GM12878 (cell line): ENCODE results near the gene MMP14. TPM values are rescaled to one million over a fixed set of nuclear protein-coding genes. Genes with fewer than 3 reads are reported as not detected.

ENCODE experiments used
- ATAC-seq: fragments of 200-7000 bp; cut with Tn5 transposase; 3 replicates; pipeline ENCODE4 v1.9.1; 2020; ENCODE audit warnings: mild to moderate bottlenecking, moderate library complexity
- BruUV-seq: library from RNA; stranded (reverse); fragments of 400-500 nt; replicated peaks from 2 replicates; lab custom pipeline; 2021; lab: Mats Ljungman, UMichigan
- CTCF ChIA-PET: fragments of 300-600 bp; sonication (Branson Sonifier 250); formaldehyde crosslinking; extraction: SDS; loops from one replicate; lab custom pipeline; 2021; ENCODE audit warnings: inconsistent platforms; lab: Yijun Ruan, JAX
- POLR2A ChIA-PET: fragments of 350-600 bp; formaldehyde crosslinking; extraction: SDS; loops from one replicate; lab custom pipeline; 2021; ENCODE audit warnings: inconsistent platforms; lab: Charles Lee
- RAD21 ChIA-PET: fragments of 300-600 bp; sonication (Branson Sonifier 250); formaldehyde crosslinking; loops from one replicate; lab custom pipeline; 2023; ENCODE audit warnings: antibody characterized with exemption; ENCODE audit not compliant: unreplicated experiment; lab: Charles Lee
- SMC1A ChIA-PET: fragments of 300-600 bp; sonication (Branson Sonifier 250); formaldehyde crosslinking; loops from one replicate; lab custom pipeline; 2023; ENCODE audit not compliant: unreplicated experiment, uncharacterized antibody; lab: Charles Lee
- DNase-seq: peaks from one replicate; pipeline ENCODE4 v3.0.0-alpha.2; 2011; ENCODE audit warnings: low read depth, low spot score
- FAIRE-seq: peaks from 3 replicates; lab custom pipeline; 2011; peaks lifted over from hg19 to GRCh38; lab: Jason Lieb, UNC
- H2AFZ ChIP-seq: 2 replicates; pipeline ENCODE4 v1.6.0; 2011; ENCODE audit warnings: low read depth, low read length, control low read depth; ENCODE audit not compliant: control insufficient read depth
- H3K27ac ChIP-seq: 2 replicates; pipeline ENCODE4 v1.5.1; 2011; ENCODE audit warnings: control low read depth; ENCODE audit not compliant: control insufficient read depth, insufficient read depth
- H3K27me3 ChIP-seq, 2 experiments: replicated peaks in 1 of 2; 2 replicates each; pipeline versions ENCODE4 v1.6.0 to v1.6.1; 2011; ENCODE audit warnings: low read length in 1 of 2; ENCODE audit not compliant: control insufficient read depth in 2 of 2, insufficient read depth in 2 of 2
- H3K36me3 ChIP-seq, 2 experiments: 2 replicates each; pipeline ENCODE4 v1.5.1; 2011; ENCODE audit warnings: low read length in 1 of 2; ENCODE audit not compliant: control insufficient read depth in 2 of 2, insufficient read depth in 2 of 2
- H3K4me1 ChIP-seq: 2 replicates; pipeline ENCODE4 v1.6.1; 2011; ENCODE audit warnings: mild to moderate bottlenecking, low read length, moderate library complexity, mixed read lengths; ENCODE audit not compliant: control insufficient read depth, insufficient read depth
- H3K4me2 ChIP-seq: 2 replicates; pipeline ENCODE4 v1.6.0; 2011; ENCODE audit warnings: control low read depth; ENCODE audit not compliant: control insufficient read depth, insufficient read depth
- H3K4me3 ChIP-seq: fragments of 200-600 bp; sonication (generic); 2 replicates; pipeline ENCODE4 v1.5.1; 2016
- H3K79me2 ChIP-seq: 2 replicates; pipeline ENCODE4 v1.6.0; 2011; ENCODE audit warnings: low read length; ENCODE audit not compliant: control insufficient read depth, insufficient read depth
- H3K9ac ChIP-seq: 2 replicates; pipeline ENCODE4 v1.8.0; 2011; ENCODE audit warnings: low read length, control low read depth, mixed read lengths; ENCODE audit not compliant: control insufficient read depth, insufficient read depth
- H3K9me3 ChIP-seq: replicated peaks from 3 replicates; pipeline ENCODE4 v1.5.1; 2011; ENCODE audit warnings: mild to moderate bottlenecking, low read length; ENCODE audit not compliant: control insufficient read depth, insufficient read depth
- H4K20me1 ChIP-seq: 2 replicates; pipeline ENCODE4 v1.6.0; 2011; ENCODE audit not compliant: control insufficient read depth, insufficient read depth
- EGR1 ChIP-seq, 2 experiments: IDR thresholded peaks; 1 replicate in 1 of 2; 2 replicates in 1 of 2; pipeline ENCODE4 v1.6.1; 2011 to 2012; ENCODE audit warnings: low read depth in 2 of 2, low read length in 2 of 2, borderline replicate concordance in 1 of 2, mild to moderate bottlenecking in 1 of 2, moderate library complexity in 1 of 2
- FOXK2 ChIP-seq: fragments of 450-650 bp; IDR thresholded peaks from 2 replicates; pipeline ENCODE4 v1.6.1; 2017; ENCODE audit warnings: mild to moderate bottlenecking, moderate library complexity
- IKZF2 ChIP-seq, 2 experiments: fragments of 450-650 bp; IDR thresholded peaks; 2 replicates each; pipeline ENCODE4 v1.6.1; 2017; ENCODE audit warnings: mild to moderate bottlenecking in 2 of 2, moderate library complexity in 2 of 2
- KAT2A ChIP-seq: conservative IDR thresholded peaks from 2 replicates; pipeline ENCODE4 v1.6.1; 2011; ENCODE audit warnings: low read depth, low read length; ENCODE audit not compliant: control insufficient read depth
- NFYB ChIP-seq: IDR thresholded peaks from 2 replicates; pipeline ENCODE4 v1.6.1; 2011; ENCODE audit warnings: low read depth, mild to moderate bottlenecking, low read length, improper control_type of control experiment, moderate library complexity; ENCODE audit not compliant: insufficient read depth
- NR2C1 ChIP-seq: fragments of 450-650 bp; IDR thresholded peaks from 2 replicates; pipeline ENCODE4 v1.6.1; 2017; ENCODE audit warnings: antibody characterized with exemption, mild to moderate bottlenecking, moderate library complexity
- NR2C2 ChIP-seq: IDR thresholded peaks from 2 replicates; pipeline ENCODE4 v1.6.1; 2011; ENCODE audit warnings: borderline replicate concordance, low read depth; ENCODE audit not compliant: control insufficient read depth, insufficient read length
- NR2F1 ChIP-seq: fragments of 450-650 bp; conservative IDR thresholded peaks from 2 replicates; pipeline ENCODE4 v1.6.1; 2017; ENCODE audit warnings: mild to moderate bottlenecking
- POU2F2 ChIP-seq: IDR thresholded peaks from 3 replicates; pipeline ENCODE4 v1.6.1; 2011; ENCODE audit warnings: low read depth, mild to moderate bottlenecking, low read length, borderline replicate concordance
- RAD21 ChIP-seq: IDR thresholded peaks from 2 replicates; pipeline ENCODE4 v1.6.1; 2011; ENCODE audit warnings: mild to moderate bottlenecking, low read depth, low read length, moderate library complexity; ENCODE audit not compliant: insufficient read depth
- SPI1 ChIP-seq: IDR thresholded peaks from 2 replicates; pipeline ENCODE4 v1.6.1; 2011; ENCODE audit warnings: low read depth, mild to moderate bottlenecking, low read length, moderate library complexity, borderline replicate concordance; ENCODE audit not compliant: insufficient read depth
- SRF ChIP-seq, 2 experiments: IDR thresholded peaks; 2 replicates each; pipeline ENCODE4 v1.6.1; 2011; ENCODE audit warnings: low read depth in 2 of 2, low read length in 2 of 2, mild to moderate bottlenecking in 1 of 2, moderate library complexity in 1 of 2
- TBL1XR1 ChIP-seq: IDR thresholded peaks from 2 replicates; pipeline ENCODE4 v1.6.1; 2012; ENCODE audit warnings: low read depth, low read length, improper control_type of control experiment
- YY1 ChIP-seq: IDR thresholded peaks from 2 replicates; pipeline ENCODE4 v1.6.1; 2011; ENCODE audit warnings: low read depth, mild to moderate bottlenecking, low read length
- WGBS: methylation state at CpG from one replicate; pipeline ENCODE4 v1.1.6; 2016; ENCODE audit warnings: low lambda C conversion rate; ENCODE audit not compliant: insufficient replicate concordance, insufficient coverage; ENCODE audit errors: missing lambda C conversion rate; 5-methylcytosine and 5-hydroxymethylcytosine counted together
- in situ Hi-C: fragments of 300-500 bp; cut with MboI; formaldehyde crosslinking; loops from 9 replicates; pipeline ENCODE4 v1.14.3; 2018; ENCODE audit warnings: mixed read lengths
- intact Hi-C: fragments of 100-400 bp; cut with micrococcal nuclease; formaldehyde crosslinking; loops from one replicate; pipeline ENCODE4 v1.14.2; 2022; ENCODE audit not compliant: unreplicated experiment
- polyA plus RNA-seq, 11 experiments: library from polyadenylated mRNA; depleted of rRNA in 4 of 11; unstranded in 6 of 11; stranded (reverse) in 5 of 11; fragments of >200 nt; fragmentation: Nextera tagmentation in 4 of 11; fragmentation: Illumina TruSeq in 1 of 11; extraction: Ambion mirVana in 4 of 11; extraction: Trizol in 1 of 11; gene quantifications; 1 replicate in 1 of 11; 2 replicates in 10 of 11; pipeline versions ENCODE4 v1.2.1 to v1.2.3, GENCODE V29; 2011 to 2016; ENCODE audit warnings: inconsistent platforms in 2 of 11, missing spikeins in 2 of 11, low read depth in 1 of 11
- total RNA-seq, 4 experiments: library from RNA; depleted of rRNA in 3 of 4; stranded (reverse); fragments of >200 nt in 3 of 4; fragmentation: Illumina TruSeq in 1 of 4; extraction: Trizol in 1 of 4; gene quantifications; 2 replicates each; pipeline versions ENCODE4 v1.2.1 to v1.2.3, GENCODE V29; 2013 to 2021
- TF ChIP-seq, protein P1 (sequence below): IDR thresholded peaks from 2 replicates; pipeline ENCODE4 v1.6.1; 2012; ENCODE audit warnings: low read depth, low read length, improper control_type of control experiment
- TF ChIP-seq, protein P2 (sequence below): fragments of 450-650 bp; IDR thresholded peaks from 2 replicates; pipeline ENCODE4 v1.6.1; 2014; ENCODE audit warnings: mild to moderate bottlenecking

MMP14 gene
- total and polyA plus RNA-seq, 10 of the 15 experiments (the other 5 are each of a cell fraction or from before 2014, with no cell fraction given), result 0.31 to 1.9 (median 0.70) TPM; not detected in 2

DNA sequence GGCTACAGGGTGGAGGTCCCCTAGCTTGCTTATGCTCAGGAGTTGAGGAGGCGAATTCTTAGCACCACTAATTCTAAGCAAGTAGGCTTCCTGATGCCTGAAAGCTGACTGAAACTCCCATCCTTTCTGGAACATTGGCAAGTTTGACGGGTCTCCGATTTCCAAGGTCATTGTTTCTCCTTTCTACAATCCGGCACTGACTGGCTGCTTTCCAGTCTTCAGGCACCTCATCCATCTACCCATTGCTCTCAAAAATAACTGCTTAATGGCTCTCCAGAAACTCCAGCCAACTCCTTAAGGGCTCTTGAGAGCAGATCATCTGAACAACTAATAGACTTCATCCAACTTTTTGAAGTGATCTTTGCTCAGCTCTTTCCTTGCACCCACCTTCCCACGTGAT, 60.0 kb downstream of the MMP14 start:
- H2AFZ ChIP-seq, result no peak overlapping the region
- no peak for FAIRE-seq
- no peaks in the 10 kb centered on the region for H3K4me1 ChIP-seq
- in situ Hi-C loops, result loop anchor here (5.0 kb wide), 1 partner anchor 324 kb away; no protein-coding TSS in a partner anchor
- SMC1A ChIA-PET, result interaction anchor here (0.6 to 2.6 kb wide), 11 partner anchors 8 to 331 kb away, joined by 3 to 17 read pairs (median 4); partner anchors contain the start of genes MRPL52 and REM2
- no peak for ATAC-seq
- TF ChIP-seq SRF (IDR thresholded peaks at IDR 0.05; ENCODE audit: low read depth in 2 of 2, low read length in 2 of 2) (no peak), NR2C2 (no peak), FOXK2 (no peak), SPI1 (no peak), RAD21 (no peak), IKZF2 (IDR thresholded peaks at IDR 0.05) (no peak), NFYB (no peak), EGR1 (IDR thresholded peaks at IDR 0.05; ENCODE audit: borderline replicate concordance in 1 of 2, low read depth in 2 of 2, low read length in 2 of 2) (no peak), TBL1XR1 (no peak), KAT2A (no peak), NR2F1 (no peak), NR2C1 (no peak), YY1 (no peak), POU2F2 (no peak)
- TF ChIP-seq, protein P1, sequence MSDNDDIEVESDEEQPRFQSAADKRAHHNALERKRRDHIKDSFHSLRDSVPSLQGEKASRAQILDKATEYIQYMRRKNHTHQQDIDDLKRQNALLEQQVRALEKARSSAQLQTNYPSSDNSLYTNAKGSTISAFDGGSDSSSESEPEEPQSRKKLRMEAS, result no peak
- TF ChIP-seq, protein P2, sequence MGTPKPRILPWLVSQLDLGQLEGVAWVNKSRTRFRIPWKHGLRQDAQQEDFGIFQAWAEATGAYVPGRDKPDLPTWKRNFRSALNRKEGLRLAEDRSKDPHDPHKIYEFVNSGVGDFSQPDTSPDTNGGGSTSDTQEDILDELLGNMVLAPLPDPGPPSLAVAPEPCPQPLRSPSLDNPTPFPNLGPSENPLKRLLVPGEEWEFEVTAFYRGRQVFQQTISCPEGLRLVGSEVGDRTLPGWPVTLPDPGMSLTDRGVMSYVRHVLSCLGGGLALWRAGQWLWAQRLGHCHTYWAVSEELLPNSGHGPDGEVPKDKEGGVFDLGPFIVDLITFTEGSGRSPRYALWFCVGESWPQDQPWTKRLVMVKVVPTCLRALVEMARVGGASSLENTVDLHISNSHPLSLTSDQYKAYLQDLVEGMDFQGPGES, result no peak
- TF ChIP-seq, all 136 proteins: peak for 0
- no TSS peak for BruUV-seq
- no peaks in the 10 kb centered on the region for H3K9me3 ChIP-seq
- DNase-seq, result no peak
- ChIA-PET RAD21 (interaction anchor here (0.8 to 3.4 kb wide), 4 partner anchors 14 to 238 kb away, joined by 3 to 11 read pairs (median 3); partner anchors contain the start of genes LRP10 and REM2), POLR2A (interaction anchor here (0.5 to 1.2 kb wide), 3 partner anchors 22 to 36 kb away, joined by 3 to 5 read pairs (median 3); no protein-coding TSS in a partner anchor), CTCF (interaction anchor here (0.9 to 4.8 kb wide), 9 partner anchors 11 to 326 kb away, joined by 3 to 58 read pairs (median 5); partner anchors contain the start of genes LRP10, OXA1L and RBM23)
- H3K27me3 ChIP-seq, result no peaks in the 10 kb centered on the region
- 92% methylated on average over 5 of the region's 5 CpGs for WGBS
- H3K27ac ChIP-seq, result no peak overlapping the region
- H3K4me2 ChIP-seq, result no peak overlapping the region
- H3K79me2 ChIP-seq, result no peaks in the 10 kb centered on the region
- no peak overlapping the region for H3K4me3 ChIP-seq
- no peak overlapping the region for H3K9ac ChIP-seq
- H3K36me3 ChIP-seq, result peaks cover 7 to 10% of the 10 kb centered on the region in 2 experiments
- intact Hi-C loops, result no loop called here
- no peaks in the 10 kb centered on the region; the same call in 1 of the 2 replicates for H4K20me1 ChIP-seq
